Fibroblast of peridontal ligament (primary cell): ENCODE results near the gene COPG2.

Experiments
- DNase-seq: peaks from one replicate; pipeline ENCODE4 v3.0.0-alpha.2; 2010; ENCODE audit errors: extremely low read depth

Gene COPG2

DNA sequence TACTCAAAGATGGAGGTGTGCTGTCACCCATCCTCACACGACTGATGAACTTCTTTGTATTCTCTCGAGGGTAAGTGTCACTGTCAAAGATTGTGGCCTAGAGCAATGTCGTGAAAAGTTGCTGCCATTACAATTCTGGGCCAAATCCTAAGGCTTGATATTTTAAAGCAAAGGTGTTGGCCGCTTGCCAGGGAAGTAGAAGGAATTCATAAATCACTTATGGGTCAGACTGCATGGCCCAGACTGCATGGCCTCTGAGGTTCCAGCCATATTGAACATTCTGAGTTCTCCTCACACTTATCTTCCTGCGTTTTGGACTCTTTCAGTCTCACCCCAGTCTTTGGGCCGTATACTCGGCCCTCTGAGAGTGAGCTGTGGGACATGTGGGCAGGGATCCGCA, 168.1 kb downstream of the COPG2 start:
- no peak for DNase-seq

DNA sequence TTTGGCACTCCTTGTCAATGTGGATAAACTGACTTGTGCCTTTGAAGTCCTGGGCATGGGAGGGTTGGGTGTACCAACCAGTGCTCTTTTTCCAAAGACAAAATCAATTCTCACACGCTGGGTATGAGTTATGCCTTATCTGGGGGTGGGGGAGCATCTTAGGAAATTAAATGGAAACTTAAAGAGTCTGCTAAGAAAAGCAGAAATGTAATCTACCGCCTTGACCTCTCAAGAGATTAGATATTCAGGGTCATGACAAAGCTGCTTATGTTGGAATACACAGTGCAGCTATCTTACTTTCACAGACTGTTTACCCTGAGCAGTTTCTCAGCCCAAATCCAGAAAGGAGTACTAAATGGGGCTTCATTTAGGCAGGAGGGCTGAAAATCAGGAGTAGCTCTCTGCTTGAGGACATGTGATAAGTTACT, 174.1 kb downstream of the COPG2 start:
- DNase-seq: no peak

DNA sequence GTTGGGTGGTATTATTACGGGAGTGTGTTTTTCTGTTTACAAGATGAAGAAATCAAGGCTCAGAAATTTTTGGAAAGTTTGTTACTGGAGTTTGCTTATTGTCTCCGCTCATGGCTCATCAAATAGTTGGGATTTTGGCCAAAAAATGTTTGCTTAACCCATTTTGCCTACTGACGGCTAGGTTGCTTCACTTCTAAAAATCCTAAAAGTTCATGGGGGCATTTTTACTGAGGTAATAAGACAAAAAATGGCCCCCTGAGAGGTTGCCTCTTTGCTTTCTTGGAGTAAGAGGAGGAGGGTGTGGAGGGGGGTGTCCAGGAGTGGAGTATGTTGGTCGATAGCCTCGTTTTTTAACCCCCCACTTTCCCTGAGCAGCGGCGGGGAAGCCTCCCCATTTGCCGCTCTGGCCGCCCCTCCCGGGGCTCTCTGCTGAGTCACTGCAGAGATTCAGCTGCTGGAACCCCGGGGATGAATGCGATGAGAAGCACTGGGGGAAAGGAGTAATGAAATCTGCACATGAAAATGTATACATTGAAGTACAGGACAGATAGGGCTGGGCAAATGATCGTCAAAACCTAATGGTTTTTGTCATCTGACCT, 175.2 kb downstream of the COPG2 start:
- DNase-seq: peak; percentile 30

DNA sequence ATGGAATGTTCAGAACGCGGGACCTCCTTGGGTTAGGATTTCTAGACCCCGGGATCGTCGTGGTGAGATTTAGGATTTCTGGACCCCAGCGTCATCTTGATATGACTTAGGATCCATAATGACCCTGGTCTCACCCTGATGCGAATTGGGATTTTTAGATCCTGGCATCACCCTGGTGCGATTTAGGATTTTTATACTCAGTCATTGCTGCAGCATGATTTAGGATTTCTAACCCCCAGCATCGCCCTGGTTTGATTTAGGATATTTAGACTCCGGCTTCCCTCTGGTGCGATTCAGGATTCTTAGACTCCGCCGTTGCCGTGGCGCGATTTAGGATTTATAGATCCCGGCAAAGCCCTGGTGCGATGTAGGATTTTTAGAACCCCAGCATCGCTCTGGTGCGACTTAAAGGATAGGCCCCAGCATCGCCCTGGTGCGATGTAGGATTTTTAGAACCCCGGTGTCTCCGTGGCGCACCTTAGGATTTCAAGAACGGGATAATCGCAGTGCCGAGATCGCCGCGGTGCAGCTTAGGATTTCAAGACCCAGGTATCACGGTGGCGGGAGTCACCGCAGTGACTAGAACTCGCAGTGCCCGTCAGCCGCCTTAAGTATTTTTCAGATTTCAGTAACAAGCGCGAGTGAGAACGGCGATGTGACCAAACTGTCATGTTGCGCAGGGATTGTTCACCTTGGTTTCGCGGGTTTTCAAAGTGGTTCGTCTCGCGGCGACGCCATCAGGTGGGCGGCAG, 175.8 kb downstream of the COPG2 start:
- DNase-seq: peak; percentile 24

DNA sequence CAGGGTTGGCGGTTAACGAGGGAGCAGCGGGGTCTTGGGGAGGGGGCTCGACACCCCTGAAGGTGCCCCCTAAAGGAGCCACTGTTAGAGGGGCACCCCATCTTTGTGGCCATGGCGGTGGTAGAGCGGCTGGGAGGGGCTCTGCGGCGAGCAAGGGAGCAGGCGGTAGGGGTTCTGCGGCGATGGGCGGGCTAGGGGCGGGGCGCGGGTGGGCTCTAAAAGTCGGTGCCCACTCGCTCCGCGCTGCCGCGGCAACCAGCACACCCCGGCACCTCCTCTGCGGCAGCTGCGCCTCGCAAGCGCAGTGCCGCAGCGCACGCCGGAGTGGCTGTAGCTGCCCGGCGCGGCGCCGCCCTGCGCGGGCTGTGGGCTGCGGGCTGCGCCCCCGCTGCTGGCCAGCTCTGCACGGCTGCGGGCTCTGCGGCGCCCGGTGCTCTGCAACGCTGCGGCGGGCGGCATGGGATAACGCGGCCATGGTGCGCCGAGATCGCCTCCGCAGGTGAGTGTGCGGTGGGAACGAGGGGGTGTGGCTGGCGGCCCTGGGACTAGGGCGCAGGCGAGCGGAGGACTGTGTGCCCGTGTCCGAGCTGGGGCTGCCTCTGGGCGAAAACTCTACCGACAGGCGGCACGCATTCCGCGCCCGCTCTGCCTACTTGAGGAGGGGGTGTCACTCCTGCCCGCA, 176.6 kb downstream of the COPG2 start, which contains the start of gene MEST:
MEST (plus strand) TSS at position 245 of the 682 bp plus-strand sequence; CDS start at position 474, 229 bp downstream.
- no peak for DNase-seq

DNA sequence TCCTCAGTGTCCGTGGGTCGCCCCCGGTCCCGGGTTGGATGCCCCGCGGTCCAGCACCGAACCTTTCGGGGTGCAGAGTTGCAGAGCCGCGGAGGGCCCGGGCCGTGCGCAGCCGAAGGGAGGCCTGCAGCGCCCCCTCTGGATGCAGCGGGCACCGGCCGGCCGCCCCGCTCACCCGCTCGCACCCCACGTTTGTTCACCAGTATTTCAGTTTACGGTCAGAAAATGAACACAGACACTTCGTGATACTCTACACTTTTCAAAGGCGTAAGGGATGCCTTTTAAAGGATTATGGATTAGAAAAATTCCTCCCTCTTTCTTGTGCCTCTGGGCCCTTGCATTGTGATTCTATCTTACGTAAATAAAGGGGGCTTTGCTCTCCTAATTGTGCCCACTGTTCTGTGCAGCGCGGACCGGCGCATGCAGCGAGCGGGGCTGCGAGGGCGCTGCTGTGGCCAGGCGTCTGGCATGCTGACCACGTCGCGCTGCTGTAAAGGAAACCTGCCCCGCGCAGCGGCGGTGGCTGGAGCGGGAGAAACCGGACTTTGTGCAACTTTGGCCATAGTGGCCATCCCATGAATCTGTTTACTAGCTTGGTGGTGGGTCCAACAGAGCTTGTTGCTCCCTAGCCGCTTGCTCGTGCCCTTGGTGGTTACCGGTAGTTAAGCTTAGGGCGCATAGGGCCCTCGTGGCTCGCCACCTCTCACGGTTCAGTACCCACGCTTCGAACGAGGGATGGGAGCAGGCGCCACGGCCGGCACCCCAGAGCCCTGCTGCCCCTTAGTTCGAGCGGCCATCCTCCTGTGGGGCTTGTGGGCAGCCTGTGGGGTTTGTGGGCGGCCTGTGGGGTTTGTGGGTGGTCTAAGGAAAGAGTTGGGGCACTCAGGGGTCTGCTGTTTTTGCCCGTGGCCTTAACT, 177.4 kb downstream of the COPG2 start:
- peak; percentile 33 for DNase-seq

DNA sequence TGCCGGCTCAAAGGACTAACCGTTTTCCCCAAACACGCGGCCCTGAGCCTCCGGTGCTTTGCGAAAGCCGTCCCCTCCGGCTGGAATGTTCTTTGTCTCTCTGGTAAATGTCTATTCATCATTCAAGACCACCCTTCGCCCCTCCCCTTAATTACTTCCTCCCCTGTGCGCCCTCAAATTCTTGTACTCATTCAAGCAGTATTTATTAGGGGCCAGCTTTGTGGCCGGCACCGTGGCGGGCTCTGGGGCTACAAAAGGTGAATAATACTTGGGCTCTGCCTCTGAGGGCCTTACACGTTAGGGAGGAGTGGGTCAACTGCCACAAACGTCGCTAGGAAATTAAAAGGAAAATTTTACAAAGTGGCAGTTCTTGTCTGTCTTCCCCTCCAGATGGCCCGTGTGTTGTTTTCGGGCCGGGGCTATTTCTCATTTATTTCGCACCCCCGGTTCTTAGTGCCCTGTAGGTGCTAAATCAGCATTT, 178.2 kb downstream of the COPG2 start:
- DNase-seq: no peak

DNA sequence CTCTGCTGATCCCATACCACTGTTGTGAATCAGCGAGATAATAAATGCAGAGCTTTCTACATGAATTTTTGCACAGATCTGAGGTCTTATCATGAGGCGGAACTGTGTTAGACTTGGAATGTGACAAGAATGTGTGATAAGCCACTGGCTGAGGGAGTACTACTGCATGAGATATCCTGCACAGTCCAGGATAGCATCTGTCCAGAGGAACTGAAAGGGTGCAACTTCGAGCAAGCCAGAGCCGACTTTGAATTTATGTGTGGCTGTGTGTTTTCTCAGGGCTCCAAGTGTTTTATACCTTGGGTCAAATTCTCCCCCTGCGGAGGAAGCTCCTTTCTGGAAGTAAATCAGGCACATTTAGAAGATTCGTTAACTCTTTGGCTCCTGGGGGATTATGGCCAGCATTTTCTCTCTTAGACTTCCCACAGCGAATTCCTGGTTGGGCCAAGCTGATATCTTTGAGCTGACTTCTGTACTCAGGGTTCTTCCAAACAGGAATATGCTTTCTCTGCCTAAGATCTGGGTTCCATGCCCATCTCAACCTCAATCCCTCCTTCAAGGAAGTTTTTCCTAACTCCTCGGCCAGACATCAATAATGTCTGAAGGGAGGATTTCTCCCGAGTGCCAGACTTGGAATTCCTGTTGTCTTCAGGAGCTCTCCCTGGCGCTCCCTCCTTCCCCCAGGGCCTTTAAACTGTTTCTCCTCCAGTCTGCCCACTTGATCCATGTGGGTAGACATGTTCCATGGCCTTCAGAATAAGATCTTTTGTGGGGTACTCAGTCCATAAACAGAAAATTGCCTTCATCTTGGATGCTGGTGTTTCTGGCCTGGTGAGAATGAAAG, 179.2 kb downstream of the COPG2 start:
- DNase-seq: peak; percentile 17

DNA sequence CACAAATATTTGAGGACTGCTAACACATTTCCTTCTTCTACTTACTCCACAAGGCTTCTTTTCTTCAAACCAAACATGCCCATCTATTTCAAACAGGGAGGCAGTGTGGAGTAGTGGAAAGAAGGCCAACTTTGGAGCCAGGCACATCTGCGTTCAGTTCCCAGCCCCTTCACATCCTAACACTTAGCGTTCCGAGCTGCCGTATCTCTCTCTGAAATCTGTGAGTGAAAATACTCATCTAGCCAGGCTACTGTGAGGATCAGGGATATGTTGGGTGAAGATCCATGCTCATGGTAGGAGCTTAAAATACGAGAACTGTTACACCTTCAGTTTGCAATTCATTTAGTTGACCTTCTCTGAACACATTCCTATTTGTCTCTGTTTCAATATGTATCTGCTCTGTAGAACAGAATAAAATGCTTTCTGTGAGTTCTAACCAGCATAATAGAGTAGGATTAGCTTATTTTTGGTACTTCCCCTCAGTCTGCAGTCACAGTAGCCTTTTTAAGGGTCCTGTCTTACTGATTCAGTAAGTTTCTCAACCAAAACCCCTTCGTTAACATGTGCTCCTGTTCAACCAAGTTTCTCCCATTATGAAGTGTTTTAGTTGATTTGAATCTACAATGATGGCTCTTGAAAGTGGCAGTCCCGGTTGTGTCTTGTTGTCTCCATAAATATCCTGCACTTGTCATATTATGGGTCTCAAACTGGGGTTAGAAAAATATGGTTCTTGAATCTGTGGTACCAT, 180.0 kb downstream of the COPG2 start:
- no peak for DNase-seq

DNA sequence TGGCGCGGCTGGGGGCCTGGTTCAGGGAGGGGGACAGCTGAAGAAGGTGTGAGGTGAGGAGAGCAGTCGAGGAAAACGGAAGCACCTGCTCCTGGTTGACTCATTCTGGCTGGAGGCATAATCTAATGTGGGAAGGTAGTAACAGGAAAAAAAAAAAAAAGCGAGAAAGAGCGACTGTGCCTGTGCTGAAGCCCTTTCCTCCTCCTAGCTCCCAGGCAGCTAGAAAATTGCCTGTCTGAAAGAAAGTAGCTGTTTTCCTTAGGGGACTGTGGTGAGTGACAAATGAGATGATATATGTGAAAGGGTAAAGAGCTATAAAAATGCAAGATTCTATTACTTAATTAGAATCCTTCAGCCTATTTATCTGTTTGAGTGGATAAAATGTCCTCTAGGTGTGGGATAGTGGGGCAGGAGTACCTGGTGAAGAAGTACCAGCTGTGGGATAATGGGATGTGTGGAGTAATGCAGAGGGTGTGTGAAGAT, 181.6 kb downstream of the COPG2 start:
- no peak for DNase-seq

DNA sequence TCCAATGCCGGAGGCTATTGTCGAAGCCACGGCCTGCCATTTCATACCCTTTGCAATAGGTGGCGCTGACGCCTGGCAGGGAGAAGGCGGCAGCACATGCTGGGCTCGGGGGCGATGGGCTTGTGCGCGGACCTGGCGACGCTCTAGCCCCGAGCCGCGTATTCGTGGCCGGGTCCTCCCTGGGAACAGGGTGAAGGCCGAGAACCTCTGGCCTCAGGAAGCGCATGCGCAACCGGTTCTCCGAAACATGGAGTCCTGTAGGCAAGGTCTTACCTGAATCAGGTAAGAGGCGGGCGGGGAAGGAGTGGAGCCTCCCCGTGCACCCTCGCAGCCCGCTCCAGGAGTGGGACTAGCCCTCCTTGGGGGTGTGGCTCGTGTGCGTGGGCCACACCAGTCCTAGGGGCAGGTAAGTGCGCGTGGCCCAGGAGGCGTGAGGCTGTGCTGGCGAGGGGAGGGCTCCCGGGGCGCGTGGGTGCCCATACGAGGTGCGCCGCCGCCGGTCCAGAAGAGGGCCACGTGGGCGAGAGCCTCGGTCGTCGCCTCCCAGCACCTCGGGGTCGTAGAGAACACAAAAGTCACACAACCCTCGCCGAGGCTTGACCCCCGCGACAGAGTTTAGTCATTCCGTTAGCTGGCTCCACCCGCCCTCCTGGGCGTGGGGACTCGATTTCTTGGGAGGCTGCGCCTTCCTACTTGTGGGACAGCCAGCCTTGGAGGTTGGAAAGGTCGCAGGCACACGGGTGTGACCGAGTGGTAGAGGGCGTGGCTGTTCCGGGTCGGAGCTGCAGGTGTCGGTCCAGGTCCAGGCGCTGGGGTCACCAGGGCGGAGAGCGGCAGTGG, 182.2 kb downstream of the COPG2 start:
- DNase-seq: no peak

DNA sequence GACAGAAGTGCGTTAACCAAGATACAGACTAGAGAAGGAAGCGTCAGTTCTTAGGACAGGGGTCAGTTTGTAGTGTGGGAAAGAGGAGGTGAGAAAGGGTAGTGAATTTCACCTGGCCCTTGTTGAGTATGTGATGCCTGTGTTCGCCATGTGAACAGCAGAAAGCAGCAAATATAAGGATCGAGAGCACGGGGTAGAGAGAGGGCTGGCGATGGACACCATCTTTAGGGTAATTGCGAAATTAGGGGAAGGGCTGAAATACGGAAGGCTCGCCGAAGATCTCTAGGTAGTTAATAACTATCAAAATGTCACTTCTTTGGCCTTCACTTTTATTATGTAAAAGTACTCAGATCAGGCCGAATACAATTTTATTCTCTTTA, 182.8 kb downstream of the COPG2 start:
- no peak for DNase-seq

DNA sequence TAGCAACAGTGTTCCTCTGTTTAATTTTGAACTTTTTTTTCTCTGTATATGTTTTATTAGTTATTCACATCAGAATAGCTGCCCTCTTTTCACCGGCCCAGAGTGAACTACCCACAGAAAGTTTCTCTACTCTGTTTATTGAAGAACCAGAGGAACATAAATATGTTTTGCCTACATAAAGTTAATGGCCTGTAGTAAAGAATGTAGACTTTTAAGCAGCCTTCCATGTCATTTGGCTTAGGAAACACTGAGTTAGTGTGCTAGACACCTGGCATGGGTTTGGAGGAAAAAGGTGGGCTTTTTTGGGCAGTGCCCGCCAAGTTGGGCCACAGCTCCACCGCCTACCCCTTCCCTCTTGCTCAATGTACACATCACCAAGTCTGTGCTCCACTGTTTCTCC, 185.5 kb downstream of the COPG2 start:
- no peak for DNase-seq

DNA sequence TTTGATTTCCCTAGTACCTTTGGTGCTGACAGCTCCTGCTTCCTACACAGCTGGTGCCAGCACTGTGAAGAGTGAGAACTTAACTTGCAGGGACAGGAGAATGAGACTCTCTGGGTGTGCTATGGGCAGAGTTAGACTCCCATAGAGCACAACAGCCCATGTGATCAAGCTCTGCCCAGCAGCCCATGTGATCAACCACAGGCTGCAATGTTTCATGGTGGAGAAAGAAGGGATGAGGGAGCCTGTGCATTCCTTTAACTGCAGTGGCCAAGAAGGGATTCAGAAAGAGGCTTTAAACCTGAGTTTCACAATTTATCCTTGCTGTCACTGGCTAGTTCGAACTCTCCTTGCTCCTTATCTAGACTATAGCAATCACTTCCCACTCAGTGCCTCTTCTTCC, 186.7 kb downstream of the COPG2 start:
- peak; percentile 50 for DNase-seq

DNA sequence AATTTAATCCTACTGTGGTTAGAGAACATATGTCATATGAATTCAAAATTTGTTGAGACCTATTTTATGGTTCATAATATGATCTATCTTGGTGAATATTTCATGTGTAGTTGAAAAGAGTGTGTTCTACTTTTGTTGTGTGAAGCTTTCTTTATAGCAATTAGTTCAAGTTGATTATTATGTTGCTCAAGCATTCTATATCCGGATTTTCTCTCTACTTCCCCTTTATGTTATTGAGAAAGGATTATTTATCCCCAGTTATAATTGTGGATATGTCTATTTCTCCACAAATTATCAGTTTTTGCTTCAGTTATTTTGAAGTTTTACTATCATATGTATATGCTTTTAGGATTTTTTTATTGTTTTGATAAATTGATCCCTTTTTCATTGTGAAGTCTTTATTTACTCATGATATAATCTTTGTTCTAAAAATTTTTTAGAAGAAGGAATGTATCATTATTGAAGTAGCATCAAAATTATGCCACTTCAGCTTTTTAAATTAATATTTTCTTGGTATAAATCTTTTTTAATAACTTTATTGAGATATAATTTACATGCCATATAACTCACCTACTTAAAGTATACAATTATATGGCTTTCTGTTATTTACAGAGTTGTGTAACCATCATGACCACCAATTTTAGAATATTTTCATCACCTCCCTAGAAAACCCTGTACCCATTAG, 188.7 kb downstream of the COPG2 start:
- no peak for DNase-seq

DNA sequence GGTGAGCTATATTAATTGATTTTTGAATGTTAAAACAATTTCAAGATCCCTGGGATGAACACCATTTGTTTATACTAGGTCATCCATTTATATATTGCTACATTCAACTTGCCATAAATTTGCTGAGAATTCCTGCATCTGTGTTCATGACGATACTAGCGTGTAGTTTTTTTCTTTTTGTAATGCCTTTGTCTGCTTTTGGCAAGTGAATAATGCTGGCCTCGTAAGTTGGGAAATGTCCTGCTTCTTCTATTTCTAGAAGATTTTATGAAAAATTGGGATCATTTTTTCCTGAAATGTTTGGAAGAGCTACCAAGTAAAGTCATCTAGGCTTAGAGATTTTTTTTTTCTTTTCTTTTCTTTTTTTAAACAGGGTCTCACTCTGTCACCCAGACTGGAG, 189.6 kb downstream of the COPG2 start:
- DNase-seq: no peak

DNA sequence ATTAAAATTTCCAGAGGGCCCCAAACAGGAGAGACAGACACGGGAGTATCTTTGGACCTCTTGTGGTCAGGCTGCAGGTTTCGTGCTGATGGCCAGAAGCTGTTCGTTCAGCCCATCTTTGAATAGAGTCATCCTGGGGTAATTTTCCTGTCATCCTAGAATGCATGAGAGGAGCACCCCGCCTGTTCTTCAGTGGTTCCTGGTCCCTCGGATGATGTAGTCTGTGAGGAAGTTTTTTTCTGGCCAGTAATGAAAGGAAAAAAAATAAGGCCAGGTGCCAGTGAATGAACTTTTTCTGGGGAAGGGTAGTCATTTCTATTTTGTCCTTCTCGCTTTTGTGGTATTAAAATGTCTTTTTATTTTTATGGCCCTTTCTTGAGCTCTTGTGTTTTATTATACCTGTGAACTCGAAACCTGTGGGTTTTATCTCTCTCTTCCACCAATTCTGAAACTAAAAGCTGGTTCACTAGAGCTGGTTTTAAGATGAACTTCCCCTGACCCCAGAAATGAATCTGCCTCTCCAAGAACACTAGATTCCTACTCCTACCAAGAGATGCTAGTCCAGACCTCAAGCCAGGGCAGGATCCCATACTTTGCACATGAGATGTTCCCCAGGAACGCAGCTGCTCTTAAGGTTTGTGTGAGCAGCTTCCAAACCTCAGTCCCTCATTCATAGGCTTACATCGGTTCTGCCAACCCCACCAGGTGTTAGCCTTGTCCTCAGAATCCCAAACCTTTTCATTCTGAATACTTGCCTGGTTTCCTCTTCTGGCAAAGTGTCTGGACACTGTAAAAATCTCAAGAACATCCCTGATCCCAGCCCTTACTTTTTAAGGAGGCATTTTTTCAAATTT, 192.0 kb downstream of the COPG2 start:
- DNase-seq: peak; percentile 59
